HG03354 (cell line): ENCODE measurements around the gene IQCF6.
"Not testable (repeated sequence)": the region's sequence is repeated elsewhere in the genome, so short reads cannot be mapped to it uniquely, and the experiment has no call there.

Experiments
- ATAC-seq: cut with Tn5 transposase; IDR thresholded peaks from one replicate; pipeline ENCODE4 v1.9.1; 2021; ENCODE audit warnings: mild to moderate bottlenecking; ENCODE audit not compliant: unreplicated experiment, poor library complexity, severe bottlenecking

Gene IQCF6

DNA sequence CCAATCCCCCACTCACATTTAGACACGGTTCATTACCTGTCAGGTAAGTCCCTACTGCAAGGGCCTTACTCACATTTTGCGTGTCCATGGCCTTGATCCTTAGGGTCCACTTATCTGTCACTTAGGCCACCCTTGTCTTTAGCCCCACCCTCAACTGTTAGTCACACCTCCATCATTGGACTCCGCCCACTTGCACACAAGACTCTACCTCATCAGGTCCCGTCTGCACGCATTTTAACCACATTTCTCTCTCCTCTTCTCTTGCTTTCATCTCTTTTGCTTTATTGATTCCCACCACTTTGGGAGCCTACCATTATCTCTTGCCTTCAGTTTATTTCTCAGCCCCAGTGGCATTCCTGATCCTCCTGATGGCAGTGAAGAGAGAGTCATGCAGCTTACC lies at the start of gene IQCF6:
Gene IQCF6 (minus strand): TSS at position 101 of the 400 bp plus-strand sequence. CDS start 13 bp downstream, at position 88.
- no peak for ATAC-seq

DNA sequence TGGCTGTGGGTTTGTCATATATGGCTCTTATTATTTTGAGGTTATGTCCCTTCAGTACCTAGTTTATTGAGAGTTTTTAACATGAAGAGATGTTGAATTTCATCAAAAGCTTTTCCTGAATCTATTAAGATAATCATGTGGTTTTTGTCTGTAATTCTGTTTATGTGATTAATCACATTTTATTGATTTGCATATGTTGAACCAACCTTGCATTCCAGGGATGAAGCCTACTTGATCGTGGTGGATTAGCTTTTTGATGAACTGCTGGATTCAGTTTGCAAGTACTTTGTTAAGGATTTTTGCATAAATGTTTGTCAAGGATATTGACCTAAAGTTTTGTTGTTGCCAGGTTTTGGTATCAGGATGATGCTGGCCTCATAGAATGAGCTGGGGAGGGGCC lies 49.3 kb upstream of the IQCF6 start:
- ATAC-seq: no peak

DNA sequence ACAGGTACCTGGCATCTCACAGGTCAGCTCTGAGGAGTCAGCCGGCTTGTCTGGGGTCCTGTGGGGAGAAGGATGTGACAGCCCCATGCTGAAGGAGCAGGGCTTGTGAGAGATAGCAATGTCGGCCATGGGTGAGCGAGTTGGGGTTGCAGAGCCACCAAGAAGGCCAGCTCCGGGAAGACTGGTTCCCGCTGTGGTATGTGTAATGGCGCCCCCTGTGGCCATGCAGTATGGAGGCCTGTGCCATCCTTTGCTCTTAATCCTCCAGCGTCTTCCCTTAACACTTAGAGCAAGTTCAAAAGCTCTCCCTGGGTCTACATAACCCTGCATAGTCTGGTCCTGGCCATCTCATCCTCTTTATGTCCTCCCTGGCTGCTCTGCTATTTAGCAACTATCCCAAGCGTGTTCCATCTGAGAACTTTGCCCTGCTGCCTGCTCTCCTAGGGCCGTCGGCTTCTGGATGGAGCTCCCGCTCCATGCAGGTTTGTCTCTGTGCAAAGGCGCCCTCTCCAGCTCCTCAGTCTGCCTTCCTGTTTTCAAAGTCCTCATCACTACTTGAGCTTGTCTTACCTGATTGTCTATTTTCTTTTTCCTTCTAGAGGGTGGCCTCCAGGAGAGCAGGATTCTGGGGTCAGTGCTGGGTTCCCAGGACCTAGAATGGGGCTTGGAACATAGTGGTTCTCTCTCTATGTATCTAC lies 40.8 kb upstream of the IQCF6 start:
- ATAC-seq: no peak

DNA sequence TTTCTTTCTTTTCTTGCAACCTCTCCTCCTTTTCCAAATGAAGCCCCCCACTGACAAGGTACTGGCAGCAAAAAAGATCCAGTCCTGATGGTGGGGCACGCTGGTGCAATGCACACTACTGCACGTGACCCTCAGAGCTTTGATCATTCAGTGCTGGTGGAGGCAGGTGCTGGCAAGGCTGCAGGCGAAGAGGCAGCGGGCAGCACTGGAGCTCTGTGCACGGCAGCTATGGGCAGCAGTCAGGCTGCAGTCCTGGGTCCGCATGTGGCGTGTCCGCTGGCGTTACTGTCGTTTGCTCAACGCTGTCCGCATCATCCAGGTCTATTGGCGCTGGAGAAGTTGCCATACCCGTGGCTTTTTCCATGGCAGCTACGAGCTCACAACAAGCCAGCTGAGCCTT lies 40.1 kb upstream of the IQCF6 start:
- no peak for ATAC-seq

DNA sequence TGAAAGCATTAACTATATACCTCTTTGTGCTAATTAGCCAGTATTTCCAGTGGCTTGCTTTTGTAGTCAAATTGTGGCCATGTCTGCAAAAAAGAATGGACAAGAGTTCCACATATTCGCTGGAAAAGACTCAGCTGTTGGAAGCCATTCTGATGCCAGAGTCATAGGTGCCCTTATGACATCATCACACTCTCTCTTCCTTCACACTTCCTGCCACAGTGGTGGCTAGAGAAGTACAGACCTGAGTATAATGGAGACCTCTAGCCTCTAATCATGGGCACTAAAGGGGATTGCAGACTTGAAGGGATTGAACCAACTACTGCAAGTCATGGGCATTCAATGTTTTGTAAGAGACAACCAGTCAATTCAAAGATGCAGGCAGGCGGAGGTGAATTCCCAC lies 38.3 kb upstream of the IQCF6 start:
- ATAC-seq: no peak

DNA sequence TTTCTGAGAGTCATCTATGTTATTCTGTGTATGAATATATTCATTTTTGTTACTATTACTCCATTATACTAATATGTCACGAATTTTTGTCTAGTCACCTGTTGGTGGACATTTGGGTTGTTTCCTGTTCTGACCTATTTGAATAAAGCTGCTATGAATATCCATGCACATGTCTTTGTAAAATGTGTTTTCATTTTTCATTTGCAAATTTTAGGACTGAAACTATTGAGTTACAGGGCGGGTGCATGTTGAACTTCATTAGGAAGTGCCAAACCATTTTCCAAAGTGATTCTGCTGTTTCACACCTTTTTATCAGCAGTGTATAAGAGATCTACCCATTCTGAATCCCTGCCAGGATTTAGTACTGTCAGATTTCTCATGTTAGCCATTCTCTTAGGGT lies 37.7 kb upstream of the IQCF6 start:
- no peak for ATAC-seq

DNA sequence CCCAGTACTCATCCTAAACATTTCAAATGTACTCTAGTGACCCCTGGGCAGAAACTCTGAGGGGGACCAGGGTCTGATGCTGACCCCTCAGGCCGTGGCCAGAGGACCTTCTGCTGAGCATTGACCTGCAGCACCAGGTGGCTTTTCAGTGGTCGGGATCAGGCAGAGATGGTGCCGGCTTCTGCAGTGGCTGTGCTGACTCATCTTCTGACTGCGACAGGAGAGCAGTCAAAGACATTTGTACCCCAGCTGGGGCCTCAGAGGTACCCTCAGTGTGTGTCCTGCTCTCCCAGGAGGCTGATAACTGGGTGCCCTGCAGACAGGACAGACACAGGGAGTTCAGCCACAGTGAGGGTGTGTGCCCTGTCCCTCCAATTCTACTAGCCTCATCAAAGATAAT lies 36.6 kb upstream of the IQCF6 start:
- no peak for ATAC-seq

DNA sequence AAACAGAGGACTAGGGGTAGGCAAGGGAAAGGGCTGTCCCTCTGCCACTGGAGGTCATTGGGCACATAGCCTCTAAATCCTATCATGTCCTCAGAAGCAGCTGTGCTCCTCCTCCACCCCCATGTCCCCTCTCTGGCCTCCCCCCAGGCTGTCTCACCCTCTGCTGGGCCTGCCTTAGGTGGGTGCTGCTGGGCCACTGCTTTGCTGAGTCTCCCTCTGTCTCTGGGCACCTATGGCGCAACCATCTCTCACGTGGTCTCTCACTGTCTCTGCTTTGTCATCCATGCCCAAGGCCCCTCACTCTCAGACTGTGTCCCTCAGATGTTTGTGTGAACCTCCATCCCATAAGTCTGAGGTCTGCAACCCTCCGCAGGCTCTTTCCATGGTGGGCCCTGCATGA lies 35.0 kb upstream of the IQCF6 start:
- no peak for ATAC-seq

DNA sequence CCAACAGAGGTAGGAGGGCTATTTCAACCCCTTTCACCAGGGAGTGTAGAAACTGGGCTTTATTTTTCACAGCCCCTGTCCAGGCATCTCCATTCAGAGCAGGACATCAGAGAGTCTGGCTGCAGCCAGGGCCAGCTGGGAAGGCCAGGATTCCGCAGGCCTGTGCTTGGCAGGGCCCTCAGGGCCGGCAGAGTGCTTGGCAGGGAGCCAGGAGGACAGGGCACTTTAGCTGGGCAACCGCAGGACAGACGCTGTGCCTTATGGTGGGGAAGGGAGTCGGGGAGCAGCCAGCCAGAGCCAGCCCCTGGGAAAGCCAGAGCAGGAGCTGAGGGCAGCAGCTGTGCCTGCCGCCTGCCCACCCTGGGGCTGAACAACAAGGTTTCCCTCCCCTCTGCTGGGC lies 34.5 kb upstream of the IQCF6 start:
- no peak for ATAC-seq

DNA sequence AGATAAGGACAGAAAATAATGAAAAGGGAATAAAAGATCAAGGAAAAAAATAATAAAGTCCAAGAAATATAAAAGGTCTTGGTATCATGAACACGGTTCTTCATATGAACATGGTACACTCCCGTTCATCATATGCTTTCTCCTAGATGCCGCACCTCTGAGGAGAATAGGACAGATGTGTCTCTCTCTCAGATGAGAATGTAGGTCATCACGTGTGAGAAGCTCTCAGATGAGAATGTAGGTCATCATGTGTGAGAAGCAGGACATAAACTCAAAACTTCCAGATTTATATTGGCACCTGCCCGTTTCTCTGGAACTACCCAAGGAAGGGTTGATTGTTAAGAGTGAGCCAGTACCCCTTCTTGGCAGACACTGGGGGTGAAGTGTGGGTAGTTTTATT lies 29.9 kb upstream of the IQCF6 start:
- ATAC-seq: no peak

DNA sequence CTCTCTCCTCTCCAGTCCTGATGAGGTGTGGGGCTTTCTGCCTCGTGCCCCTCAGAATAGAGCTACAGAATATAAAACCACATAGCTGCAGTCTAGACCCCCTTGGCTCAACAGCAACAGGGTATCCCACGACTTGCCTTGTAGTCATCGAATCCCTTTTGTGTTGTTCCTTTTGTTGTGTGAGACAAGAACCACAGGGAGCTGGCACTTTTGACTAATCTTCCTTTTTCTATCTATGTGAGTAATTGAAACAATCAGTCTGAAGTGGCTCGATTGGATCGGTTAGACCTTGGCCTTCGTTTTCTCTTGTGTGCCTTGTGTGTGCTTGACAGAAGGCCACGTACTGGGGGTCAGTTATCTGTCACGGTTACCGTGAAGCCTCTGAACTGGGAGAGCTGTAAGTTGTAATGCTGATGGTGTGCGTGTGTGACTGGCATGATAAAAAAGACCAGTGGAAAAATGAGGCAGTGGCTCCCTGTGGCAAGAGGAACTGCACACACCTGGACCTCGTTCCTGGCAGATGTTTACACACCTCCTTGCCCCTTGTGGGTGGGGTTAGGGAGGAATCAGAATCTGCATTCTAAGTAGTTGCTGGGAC lies 23.2 kb upstream of the IQCF6 start:
- no peak for ATAC-seq

DNA sequence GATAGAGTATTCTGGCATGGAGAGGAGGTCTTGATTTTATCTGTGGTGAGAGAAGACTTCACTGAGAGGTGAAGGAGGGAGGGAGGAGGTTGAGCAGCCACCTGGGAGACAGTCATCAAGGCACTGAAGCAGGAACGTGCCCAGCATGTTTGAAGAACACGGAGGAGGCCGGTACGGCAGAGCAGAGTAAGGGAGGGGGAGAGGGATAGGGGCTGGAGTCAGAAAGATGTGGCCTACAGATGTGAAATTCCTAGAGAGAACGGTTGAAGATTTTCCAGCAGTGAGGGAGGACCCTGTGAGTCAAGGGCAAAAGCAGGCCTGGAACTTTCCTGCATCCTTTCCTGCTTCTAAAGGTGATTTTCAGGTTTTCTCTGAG lies 21.7 kb upstream of the IQCF6 start:
- ATAC-seq: no peak

DNA sequence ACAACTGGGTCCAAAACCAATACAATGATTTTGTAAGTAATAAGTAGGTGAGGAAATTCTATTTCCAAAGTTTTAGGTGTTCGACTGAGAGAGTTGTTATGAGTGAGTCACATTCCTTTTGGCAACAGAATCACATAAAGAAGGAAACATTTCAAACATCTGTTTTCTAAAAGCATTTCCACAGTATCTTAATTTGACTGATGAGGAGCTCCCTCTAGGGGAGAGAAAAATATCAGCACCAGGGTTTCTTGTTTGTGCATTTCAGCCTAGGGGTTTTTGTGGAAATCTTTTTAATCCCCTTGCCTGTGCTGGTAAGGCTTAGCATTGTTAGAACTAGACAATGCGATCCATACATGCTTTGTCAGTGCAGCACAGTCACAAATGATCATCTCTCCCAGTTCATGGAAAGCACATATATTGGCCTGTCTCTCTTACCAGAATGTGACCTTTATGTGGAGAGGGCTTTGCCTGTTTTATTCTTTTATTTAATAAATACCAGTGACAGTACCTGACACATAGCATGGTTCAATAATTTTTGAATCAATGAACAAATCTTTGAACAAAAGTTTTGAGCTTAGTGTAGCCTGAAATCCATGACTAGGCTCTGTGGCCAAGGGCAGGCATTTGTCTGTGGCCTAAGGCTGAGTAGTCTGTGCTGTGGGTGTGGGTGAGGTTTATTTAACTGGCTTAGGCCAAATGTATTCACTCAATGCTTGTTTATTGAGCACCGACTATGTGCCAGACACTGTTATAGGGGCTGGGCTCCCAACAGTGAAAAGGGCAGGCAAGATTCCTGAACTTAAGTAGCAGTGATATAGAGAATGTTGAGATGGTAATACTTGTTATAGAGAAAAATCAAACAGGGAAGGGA lies 21.1 kb upstream of the IQCF6 start:
- ATAC-seq: no peak

DNA sequence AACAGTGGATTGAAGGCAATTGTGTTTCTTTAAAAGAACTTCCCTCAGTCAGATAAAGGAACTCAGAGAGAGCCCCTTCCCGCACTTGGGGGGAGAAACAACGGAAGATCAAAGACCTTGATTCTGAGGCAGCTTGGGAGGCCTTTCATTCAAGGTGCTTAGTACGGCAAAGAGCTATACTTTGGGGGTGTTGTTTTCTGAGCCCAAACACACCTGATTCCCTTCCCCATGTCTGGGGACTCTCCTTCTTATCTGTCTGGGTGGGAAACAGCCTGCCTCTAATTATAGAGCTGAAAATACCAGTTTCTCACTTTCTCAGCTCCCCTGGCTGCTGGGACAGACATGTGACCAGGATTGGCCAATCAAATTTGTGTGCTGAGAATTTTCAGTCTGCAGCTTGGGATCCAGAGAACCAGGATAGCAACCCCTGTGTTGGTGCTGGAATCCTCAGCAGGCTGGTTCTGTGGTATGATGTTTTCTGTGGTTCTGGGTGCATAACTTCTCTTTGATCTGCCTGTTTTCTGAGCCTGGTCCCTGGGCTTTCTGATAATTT lies 19.4 kb upstream of the IQCF6 start:
- no peak for ATAC-seq

DNA sequence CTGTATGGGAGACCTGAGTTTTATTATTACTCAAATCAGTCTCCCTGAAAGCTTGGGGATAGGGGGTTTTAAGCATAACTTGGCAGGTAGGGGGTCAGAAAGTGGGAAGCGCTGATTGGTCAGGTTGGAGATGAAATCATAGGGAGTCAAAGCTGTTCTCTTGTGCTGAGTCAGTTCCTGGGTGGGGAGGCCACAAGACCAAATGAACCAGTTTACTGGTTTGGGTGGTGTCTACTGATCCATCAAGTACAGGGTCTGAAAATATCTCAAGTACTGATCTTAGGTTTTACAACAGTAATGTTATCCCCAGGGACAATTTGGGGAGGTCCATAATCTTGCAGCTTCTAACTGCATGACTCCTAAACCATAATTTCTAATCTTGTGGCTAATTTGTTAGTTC lies 17.8 kb upstream of the IQCF6 start:
- no peak for ATAC-seq

DNA sequence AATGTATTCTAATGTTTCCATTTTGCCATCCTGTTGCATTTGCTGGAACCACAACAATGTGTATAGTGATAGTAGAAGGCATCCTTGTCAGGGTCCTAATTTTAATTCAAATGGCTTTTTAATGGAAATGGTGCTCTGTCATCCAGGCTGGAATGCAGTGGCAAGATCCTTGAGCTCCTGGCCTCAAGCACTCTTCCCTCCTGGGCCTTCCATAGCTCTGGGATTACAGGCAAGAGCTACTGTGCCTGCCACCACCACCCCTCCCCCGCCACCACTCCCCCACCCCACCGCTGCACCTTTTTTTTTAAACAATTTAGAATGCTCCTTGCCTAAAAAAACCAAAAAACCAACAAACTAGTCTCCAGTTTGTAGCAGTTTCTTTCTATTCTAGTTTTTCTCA lies 15.2 kb upstream of the IQCF6 start:
- ATAC-seq: no peak

DNA sequence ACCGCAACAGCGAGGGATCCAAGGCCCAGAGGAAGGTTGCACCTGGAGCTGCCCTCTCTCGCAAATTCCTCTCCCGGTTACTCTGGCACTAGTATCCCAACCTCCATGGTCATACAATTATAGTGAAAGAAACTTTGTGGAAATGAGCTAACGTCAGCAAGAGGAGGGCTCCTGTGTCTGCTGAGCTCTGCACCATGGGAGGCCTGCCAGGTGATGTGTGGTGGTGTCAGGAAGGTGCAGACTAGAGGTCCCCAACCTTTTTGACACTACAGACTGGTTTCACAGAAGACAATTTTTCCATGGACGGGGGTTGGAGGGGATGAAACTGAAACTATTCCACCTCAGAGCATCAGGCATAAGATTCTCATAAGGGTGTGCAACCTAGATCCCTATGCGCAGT lies 13.2 kb upstream of the IQCF6 start:
- ATAC-seq: no peak

DNA sequence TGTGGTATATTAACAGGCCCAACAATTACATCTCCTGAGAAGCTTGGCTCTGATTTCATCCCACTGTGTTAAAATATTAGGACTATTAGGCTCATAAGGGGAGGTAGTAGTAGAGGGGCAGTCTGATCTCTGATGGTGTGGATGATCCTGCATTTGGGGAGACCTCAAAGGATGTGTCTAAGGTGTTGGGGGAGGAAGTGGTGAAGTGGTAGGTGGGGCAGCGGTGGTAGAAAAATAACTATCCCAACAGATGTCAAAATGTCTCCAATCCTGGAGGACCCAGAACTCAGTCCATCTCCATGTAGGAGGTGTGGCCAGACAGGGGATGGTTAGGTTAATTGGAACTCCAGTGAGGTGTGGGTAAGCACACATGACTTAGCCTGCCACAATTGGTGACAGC lies 10.4 kb upstream of the IQCF6 start:
- ATAC-seq: no peak

DNA sequence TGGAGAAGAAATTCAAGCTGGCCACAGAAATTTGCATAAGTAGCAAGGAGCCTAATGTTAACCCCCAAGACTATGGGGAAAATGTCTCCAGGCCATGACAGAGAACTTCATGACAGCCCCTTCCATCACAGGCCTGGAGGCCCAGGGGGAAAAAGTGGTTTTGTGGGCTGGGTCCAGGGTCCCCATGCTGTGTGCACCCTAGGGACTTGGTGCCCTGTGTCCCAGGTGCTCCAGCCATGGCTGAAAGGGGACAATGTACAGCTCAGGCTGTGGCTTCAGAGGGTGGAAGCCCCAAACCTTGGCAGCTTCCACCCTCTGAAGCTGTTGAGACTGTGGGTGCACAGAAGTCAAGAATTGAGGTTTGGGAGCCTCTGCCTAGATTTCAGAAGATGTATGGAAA lies 8.5 kb upstream of the IQCF6 start:
- not testable (repeated sequence) for ATAC-seq

DNA sequence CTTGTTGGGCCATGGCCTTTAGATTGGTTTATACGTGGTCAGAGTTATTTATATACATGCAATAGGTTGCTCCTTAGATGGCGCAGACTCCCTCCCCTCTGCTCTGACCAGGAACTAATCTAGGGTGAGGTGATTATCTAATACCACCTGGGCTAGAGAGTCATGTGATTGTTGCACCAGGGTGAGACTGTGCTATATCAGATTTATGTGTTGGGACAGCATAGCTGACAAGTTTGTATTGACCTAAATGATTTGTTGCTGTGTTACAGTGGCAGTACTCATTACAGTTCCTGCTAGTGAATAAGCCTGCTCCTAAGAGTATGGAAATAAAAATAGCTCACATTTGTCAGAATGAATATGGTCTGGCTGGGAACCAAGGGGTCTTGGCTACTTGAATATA lies 7.2 kb upstream of the IQCF6 start:
- ATAC-seq: no peak

DNA sequence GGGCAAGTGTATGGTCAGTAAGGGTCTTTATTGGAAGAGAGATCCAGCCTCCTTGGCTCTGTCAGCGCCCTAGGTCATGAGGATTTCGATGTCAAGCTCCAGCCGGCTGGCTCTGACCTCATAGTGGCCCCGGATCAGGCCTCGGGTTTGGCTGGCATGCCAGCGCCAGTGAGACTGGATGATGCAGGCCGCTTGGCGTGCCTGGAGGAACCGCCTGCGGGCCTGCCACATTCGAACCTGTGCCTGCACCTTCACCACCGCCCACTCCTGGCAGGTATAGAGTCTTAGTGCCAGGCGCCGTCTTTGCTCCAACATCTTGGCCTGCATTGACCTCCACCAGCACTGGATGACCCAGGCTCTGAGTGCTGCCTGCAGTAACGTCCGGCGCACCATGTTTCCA lies 483 bp downstream of the IQCF6 start:
- ATAC-seq: no peak
